Heart left ventricle (tissue), 16 donors: ENCODE measurements around the gene DAB2IP. TPM values are rescaled to one million over a fixed set of nuclear protein-coding genes. Genes with fewer than 3 reads are reported as not detected.

ENCODE experiments used
- ATAC-seq, 4 donors: fragments of 200-7000 bp; cut with Tn5 transposase; one replicate each; pipeline ENCODE4 v1.9.1; 2020 to 2022; ENCODE audit warnings: moderate library complexity in 4 of 4, mild to moderate bottlenecking in 3 of 4, moderate number of reproducible peaks in 1 of 4
- DNase-seq, 5 donors: peaks; one replicate each; pipeline ENCODE4 v3.0.0-alpha.2; 2020
- H3K27ac ChIP-seq, 12 donors: fragments of 200-600 bp; sonication (generic) in 4 of 12; one replicate each; pipeline versions ENCODE4 v1.5.0 to v1.8.0; 2016 to 2022; ENCODE audit warnings: mild to moderate bottlenecking in 2 of 12
- H3K27me3 ChIP-seq, 9 donors: fragments of 200-600 bp; sonication (generic) in 2 of 9; one replicate each; pipeline versions ENCODE4 v1.5.1 to v1.8.0; 2016 to 2022; ENCODE audit warnings: mild to moderate bottlenecking in 3 of 9
- H3K36me3 ChIP-seq, 9 donors: fragments of 200-600 bp; sonication (generic) in 2 of 9; one replicate each; pipeline versions ENCODE4 v1.5.0 to v1.8.0; 2018 to 2022; ENCODE audit warnings: mild to moderate bottlenecking in 2 of 9
- H3K4me1 ChIP-seq, 12 donors: fragments of 200-600 bp; sonication (generic) in 4 of 12; one replicate each; pipeline versions ENCODE4 v1.5.0 to v1.8.0; 2016 to 2022; ENCODE audit warnings: mild to moderate bottlenecking in 3 of 12
- H3K4me3 ChIP-seq, 12 donors: fragments of 200-600 bp; sonication (generic) in 4 of 12; one replicate each; pipeline versions ENCODE4 v1.5.0 to v1.8.0; 2017 to 2022; ENCODE audit warnings: mild to moderate bottlenecking in 9 of 12, moderate library complexity in 4 of 12
- H3K9me3 ChIP-seq, 12 donors: fragments of 200-600 bp; sonication (generic) in 4 of 12; one replicate each; pipeline versions ENCODE4 v1.5.0 to v1.8.0; 2016 to 2022; ENCODE audit warnings: mild to moderate bottlenecking in 1 of 12
- CTCF ChIP-seq, 12 donors: fragments of 200-600 bp; sonication (generic) in 4 of 12; IDR thresholded peaks; one replicate each; pipeline versions ENCODE4 v1.5.0 to v1.8.0; 2018 to 2022; ENCODE audit warnings: antibody characterized with exemption in 12 of 12, mild to moderate bottlenecking in 5 of 12
- POLR2A ChIP-seq, 2 donors: fragments of 450-650 bp; IDR thresholded peaks; one replicate each; pipeline ENCODE4 v1.6.1; 2017; ENCODE audit warnings: antibody characterized with exemption in 2 of 2, mild to moderate bottlenecking in 2 of 2, moderate library complexity in 2 of 2
- WGBS, 4 donors: extraction: QIAGEN DNeasy Blood & Tissue Kit in 2 of 4; methylation state at CpG; one replicate each; pipeline versions ENCODE4 v1.1.5 to v1.1.7; 2013 to 2018; 5-methylcytosine and 5-hydroxymethylcytosine counted together
- intact Hi-C, 10 donors: fragments of 100-400 bp; cut with DNase I; formaldehyde crosslinking; loops; one replicate each; pipeline versions ENCODE4 v1.11.1 to v1.14.2; 2022
- polyA plus RNA-seq, 2 donors: library from polyadenylated mRNA; stranded (reverse); fragments of 200-250 nt; gene quantifications; one replicate each; pipeline ENCODE4 v1.2.3, GENCODE V29; 2013
- total RNA-seq, 9 donors: library from RNA; depleted of rRNA in 2 of 9; stranded (reverse); fragments of >200 nt in 2 of 9; fragmentation: NEBNext Ultra II Directional in 3 of 9; extraction: Animal tissue kit (Norgen Biotek cat#: 25700) in 3 of 9; gene quantifications; one replicate each; pipeline versions ENCODE4 v1.1.0 to v1.2.4, GENCODE V29; 2016 to 2023
- donor health status: ischemic (EF 13 %, LVEDD 7.1; RV severe dilation, severe dysfunction).
- donor health status: healthy with polysubstance abuse.
- donor health status: DM: no; HTN: yes; CAD: no.
- donor health status: DM: no; HTN: no; CAD: no.
- donor health status: ischemic (EF 25% LVEDD 6.9; RV normal size, moderate dysfunction).
- donor health status: ischemic (EF 25% LVEDD 5.7; RV mildly dilated, moderate dysfunction).
- donor health status: healthy.
- donor health status: DM: yes; HTN: yes; CAD: no.
- donor health status: ischemic (EF 35%, LVEDD 5.7; RV mildly dilated, moderate dysfunction).
- donor health status: nonischemic (EF 11% LVEDD 7.7; RV severe dilation, severe dysfunction).
- donor health status: DM: yes; HTN: yes; CAD: no.
- donor health status: PGD.
- donor health status: ischemic (EF 29% LVEDD 5.4; RV normal size, mild dysfunction).
- donor health status: nonischemic (EF 23%, LVEDD 6.1; RV moderate dilation, normal function).

The DAB2IP gene
- total and polyA plus RNA-seq, 11 donors = 30.9 to 103 (median 52.6) TPM

GRCh38 chr9:121610638-121610953, 40.8 kb upstream of the DAB2IP start:
- TF ChIP-seq POLR2A (IDR thresholded peaks at IDR 0.05) = no peak
- no peak for TF ChIP-seq CTCF (IDR thresholded peaks at IDR 0.05)
- Histone ChIP-seq H3K27me3 (no peaks in the 10 kb centered on the region), H3K4me3 (no peak overlapping the region), H3K27ac (peak overlapping the region in 11 of 12 donors; percentile 61 to 93 (median 83)), H3K36me3 (no peaks in the 10 kb centered on the region), H3K4me1 (peaks cover 27 to 86% (median 70%) of the 10 kb centered on the region in 12 donors), H3K9me3 (no peaks in the 10 kb centered on the region)
- intact Hi-C loops = loop anchor here in 2 of 10 donors (5.0 kb wide), 2 partner anchors 53 to 58 kb away; no protein-coding TSS in a partner anchor
- no peak for ATAC-seq
- WGBS, 4 donors = 78 to 79% (median 78%) methylated on average over 9 of the region's 9 CpGs
- DNase-seq = no peak

GRCh38 chr9:121612511-121612998, 38.9 kb upstream of the DAB2IP start:
- intact Hi-C loops = loop anchor here in 3 of 10 donors (2.0 to 5.0 kb wide), 3 partner anchors 55 to 60 kb away; no protein-coding TSS in a partner anchor
- no peaks in the 10 kb centered on the region for H3K27me3 ChIP-seq
- WGBS, 4 donors = 14 to 31% (median 19%) methylated on average over 9 of the region's 9 CpGs
- no peaks in the 10 kb centered on the region for H3K9me3 ChIP-seq
- no peak for TF ChIP-seq POLR2A (IDR thresholded peaks at IDR 0.05)
- TF ChIP-seq CTCF (IDR thresholded peaks at IDR 0.05) = no peak
- H3K4me1 ChIP-seq = peaks cover 23 to 87% (median 63%) of the 10 kb centered on the region in 12 donors
- peak overlapping the region in 11 of 12 donors; percentile 44 to 93 (median 76) for H3K27ac ChIP-seq
- no peaks in the 10 kb centered on the region for H3K36me3 ChIP-seq
- DNase-seq = peak in 2 of 5 donors; percentile 46 to 53
- peak in 2 of 4 donors; percentile 18 for ATAC-seq
- peak overlapping the region in 2 of 12 donors; percentile 5 to 8 for H3K4me3 ChIP-seq

- ATAC-seq (peak in 3 of 4 donors; percentile 31 to 47 (median 34)), DNase-seq (no peak)
- Histone ChIP-seq H3K4me3 (peak overlapping the region in 2 of 12 donors; percentile 5 to 8), H3K36me3 (no peaks in the 10 kb centered on the region), H3K27ac (peak overlapping the region in 11 of 12 donors; percentile 44 to 93 (median 76)), H3K4me1 (peaks cover 21 to 86% (median 58%) of the 10 kb centered on the region in 12 donors), H3K27me3 (no peaks in the 10 kb centered on the region), H3K9me3 (no peaks in the 10 kb centered on the region)
- 39 to 52% (median 44%) methylated on average over 11 of the region's 11 CpGs for WGBS, 4 donors
- TF ChIP-seq POLR2A (IDR thresholded peaks at IDR 0.05) (no peak), CTCF (IDR thresholded peaks at IDR 0.05) (no peak)
- intact Hi-C loops = loop anchor here in 3 of 10 donors (2.0 to 5.0 kb wide), 3 partner anchors 56 to 61 kb away; no protein-coding TSS in a partner anchor
Observed at GRCh38 chr9:121613009-121613752, 38.3 kb upstream of the DAB2IP start.

GRCh38 chr9:121616123-121616755, 35.2 kb upstream of the DAB2IP start:
- Histone ChIP-seq H3K4me1 (peaks cover 13 to 86% (median 55%) of the 10 kb centered on the region in 12 donors), H3K27me3 (no peaks in the 10 kb centered on the region), H3K36me3 (no peaks in the 10 kb centered on the region), H3K27ac (peak overlapping the region in 3 of 12 donors; percentile 16 to 26 (median 22)), H3K4me3 (no peak overlapping the region), H3K9me3 (no peaks in the 10 kb centered on the region)
- no peak for ATAC-seq
- intact Hi-C loops = no loop called here
- WGBS, 4 donors = 79 to 81% (median 80%) methylated on average over 14 of the region's 14 CpGs
- TF ChIP-seq CTCF (IDR thresholded peaks at IDR 0.05) (no peak), POLR2A (IDR thresholded peaks at IDR 0.05) (no peak)
- DNase-seq = no peak
